ENCODE data around the gene ASCC1.
"Not testable (repeated sequence)": the region's sequence is repeated elsewhere in the genome, so short reads cannot be mapped to it uniquely, and the experiment has no call there.

The ASCC1 gene

DNA sequence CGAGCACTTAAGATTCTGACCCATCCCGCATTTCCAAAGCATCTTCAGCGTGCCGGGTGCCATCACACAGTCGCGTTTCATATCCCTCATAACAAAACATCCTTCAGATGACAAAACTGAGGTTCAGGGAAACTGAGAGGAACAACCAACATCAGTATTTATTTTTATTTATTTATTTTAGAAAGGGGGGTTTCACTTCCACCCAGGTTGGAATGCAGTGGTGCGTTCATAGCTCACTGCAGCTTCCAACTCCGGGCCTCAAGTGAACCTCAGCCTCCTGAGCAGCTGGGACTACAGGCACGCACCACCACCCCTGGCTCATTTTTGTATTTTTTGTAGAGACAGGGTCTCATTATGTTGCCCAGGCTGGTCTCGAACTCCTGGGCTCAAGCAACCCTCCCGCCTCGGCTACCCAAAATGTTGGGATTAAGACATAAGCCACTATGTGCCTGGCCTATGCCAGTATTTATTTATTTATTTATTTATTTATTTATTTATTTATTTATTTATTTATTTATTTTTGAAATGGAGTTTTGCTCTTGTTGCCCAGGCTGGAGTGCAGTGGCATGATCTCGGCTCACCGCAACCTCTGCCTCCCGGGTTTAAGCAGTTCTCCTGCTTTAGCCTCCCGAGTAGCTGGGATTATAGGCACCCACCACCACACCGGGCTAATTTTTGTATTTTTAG, 33.2 kb upstream of the ASCC1 start:
- DNase-seq (ENCODE audit: low read depth in 2 of 2): not testable (repeated sequence)

GRCh38 chr10:72248468-72249151, 32.5 kb upstream of the ASCC1 start:
- DNase-seq (ENCODE audit: low read depth in 2 of 2): peak; percentile 55 to 57

GRCh38 chr10:72245949-72246525, 30.0 kb upstream of the ASCC1 start:
- no peak for DNase-seq (ENCODE audit: low read depth in 2 of 2)

- no peak for DNase-seq (ENCODE audit: low read depth in 2 of 2)
Observed at GRCh38 chr10:72244573-72245038, 28.5 kb upstream of the ASCC1 start.

GRCh38 chr10:72243822-72244437, 27.9 kb upstream of the ASCC1 start:
- DNase-seq (ENCODE audit: low read depth in 2 of 2): no peak

DNA sequence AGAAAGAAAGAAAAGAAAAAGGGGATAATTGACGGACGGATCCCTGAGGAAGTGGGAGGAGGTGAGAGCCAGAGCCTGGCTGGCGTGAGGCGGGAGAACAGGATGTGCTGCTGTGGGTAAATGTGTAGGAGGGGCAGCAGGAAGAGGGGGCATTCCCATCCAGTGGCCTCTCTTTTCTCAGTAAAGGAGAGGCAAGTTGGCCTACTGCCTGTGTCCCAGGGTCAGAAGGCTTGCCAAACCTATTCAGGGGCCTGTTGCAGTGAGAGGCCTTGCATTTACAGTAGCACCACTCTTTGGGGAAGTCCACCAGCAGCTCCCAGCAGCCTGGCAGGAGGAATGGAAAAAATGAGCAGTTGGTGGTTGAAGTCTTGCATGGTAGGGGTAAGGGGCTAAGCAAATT, 26.6 kb upstream of the ASCC1 start:
- DNase-seq (ENCODE audit: low read depth in 2 of 2): no peak

DNA sequence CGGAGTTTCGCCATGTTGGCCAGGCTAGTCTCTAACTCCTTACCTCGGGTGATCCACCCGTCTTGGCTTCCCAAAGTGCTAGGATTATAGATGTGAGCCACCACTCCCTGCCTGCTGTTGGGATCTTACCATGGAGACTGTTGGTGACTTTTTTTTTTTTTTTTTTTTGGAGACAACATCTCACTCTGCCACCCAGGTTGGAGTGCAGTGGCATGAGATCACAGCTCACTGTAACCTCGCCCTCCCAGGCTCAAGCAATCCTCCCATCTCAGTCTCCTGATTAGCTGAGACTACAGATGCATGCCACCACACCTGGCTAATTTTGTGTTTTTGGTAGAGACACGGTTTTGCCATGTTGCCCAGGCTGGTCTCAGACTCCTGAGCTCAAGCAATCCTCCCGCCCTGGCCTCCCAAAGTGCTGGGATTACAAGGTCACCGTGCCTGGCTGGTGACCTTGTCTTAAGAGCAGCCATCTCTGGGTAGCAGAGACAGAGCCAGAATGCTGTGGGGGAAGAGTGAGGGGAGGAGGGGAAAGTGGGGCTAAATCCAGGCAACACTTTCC, 25.7 kb upstream of the ASCC1 start:
- no peak for DNase-seq (ENCODE audit: low read depth in 2 of 2)

- DNase-seq (ENCODE audit: low read depth in 2 of 2): no peak
Observed at GRCh38 chr10:72240371-72240770, 24.3 kb upstream of the ASCC1 start.

DNA sequence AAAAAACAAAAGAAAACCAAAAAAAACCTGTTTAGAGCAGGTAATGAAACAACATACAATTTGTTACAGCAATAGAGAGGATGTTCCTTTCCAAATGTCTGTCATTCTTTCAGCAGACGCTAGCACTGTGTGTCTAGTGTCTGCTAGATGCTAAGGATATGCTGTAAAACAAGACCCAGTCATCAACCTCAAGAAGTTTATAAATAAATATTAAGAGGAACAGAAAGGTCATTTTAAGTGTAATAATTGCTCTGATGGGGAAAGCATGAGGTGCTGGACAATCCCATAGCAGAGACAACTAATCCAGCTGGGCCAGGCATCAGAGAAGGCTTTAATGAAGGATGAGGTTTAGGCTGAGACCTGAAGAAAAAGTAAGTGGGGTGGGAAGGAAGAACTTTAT, 23.3 kb upstream of the ASCC1 start:
- DNase-seq (ENCODE audit: low read depth in 2 of 2): no peak

DNA sequence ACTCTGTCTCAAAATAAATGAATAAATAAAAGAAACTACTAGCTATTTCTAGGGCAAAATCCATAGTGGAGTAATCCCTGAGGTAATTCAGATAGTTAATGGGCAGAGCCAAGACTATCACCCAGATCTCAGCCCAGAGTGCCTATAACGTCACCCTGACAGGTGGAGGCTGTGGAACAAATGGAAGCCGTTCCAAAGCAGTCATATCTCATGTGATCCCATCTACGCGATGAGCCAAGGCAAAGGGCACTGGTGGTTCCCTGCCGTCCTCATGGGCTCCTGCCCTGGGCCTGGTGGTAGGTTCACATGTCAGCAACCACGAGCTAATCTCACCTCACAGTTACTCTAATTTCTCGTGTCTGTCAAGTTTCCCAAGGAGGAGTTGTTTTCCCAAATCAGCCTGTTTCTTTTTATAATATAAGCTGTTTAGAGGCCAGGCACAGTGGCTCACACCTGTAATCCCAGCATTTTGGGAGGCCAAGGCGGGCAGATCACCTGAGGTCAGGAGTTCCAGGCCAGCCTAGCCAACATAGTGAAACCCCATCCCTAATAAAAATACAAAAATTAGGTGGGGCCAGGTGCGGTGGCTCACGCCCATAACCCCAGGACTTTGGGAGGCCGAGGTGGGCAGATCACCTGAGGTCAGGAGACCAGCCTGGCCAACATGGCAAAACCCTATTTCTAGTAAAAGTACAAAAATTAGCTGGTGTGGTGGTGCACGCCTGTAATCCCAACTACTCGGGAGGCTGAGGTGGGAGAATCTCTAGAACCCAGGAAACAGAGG, 22.5 kb upstream of the ASCC1 start:
- no peak for DNase-seq (ENCODE audit: low read depth in 2 of 2)

DNA sequence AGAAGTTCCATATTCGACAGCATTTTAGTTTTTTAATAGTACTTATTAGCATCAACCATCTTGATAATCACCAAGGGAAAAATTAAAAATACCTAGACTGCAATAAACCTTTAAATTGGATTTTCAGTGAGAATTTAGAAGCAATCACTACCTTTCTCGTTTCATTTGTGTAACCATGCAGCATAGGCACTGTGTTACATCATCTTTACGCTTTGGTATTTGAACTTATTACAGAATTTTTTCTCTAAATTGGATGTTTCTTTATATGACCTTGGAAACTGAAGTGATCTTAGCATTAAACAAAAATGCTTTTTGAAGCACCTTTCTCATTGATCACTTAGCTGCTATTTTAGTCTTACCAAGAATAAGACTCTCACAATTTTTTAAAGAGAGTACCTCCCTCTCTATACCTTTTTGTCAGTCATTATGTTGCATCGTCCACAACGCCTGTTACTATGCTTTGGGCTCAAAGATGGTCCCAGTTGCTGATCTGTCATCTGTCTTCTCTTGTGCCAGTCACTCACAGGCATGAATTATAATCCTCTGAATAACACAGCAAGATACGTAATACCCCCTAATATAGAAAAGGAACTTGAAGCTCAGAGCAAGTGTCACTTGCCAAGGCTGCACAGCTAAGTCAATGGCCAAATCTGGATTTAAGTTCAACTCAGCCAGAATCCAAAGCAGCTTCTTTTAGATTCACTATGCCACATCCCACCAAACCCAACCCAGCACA, 19.6 kb upstream of the ASCC1 start:
- DNase-seq (ENCODE audit: low read depth in 2 of 2): no peak

DNA sequence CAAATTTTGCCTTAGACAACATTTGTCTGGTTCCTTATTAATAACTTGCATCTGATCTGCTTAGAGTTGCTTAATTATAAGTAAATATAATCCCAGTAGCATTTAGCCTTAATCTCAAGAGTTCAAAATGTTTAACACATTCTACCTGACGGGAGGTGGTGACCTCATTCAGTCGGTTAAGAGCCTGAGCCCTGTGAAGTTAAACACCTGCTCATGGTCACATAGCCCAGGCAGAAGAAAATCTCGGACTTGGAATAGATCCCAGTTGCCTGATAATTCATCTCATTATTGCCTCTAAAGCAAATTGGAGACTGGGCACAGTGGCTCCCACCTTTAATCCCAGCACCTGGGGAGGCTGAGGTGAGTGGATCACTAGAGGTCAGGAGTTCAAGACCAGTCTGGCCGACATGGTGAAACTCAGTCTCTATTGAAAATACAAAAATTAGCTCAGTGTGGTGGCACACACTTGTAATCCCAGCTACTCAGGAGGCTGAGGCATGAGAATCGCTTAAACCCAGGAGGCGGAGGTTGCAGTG, 18.6 kb upstream of the ASCC1 start:
- DNase-seq (ENCODE audit: low read depth in 2 of 2): no peak

DNA sequence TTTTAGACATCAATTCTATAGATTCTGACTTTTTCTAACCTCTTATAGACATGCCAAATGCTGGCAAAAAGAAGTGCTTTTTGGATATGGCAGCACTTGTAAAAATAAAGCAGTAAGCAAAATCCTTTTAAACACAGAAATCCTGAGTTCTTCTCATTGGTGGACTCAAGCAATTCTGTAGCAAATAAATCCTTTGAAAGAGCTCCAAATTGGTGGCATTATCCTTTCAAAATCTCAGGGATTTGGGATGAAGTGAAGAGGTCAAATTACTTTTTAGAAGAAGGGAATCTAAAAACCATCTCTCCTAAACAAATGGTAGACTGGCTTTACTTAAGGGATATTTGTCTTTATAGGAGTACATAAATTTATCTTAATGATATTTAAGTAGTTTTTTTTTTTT, 17.5 kb upstream of the ASCC1 start:
- no peak for DNase-seq (ENCODE audit: low read depth in 2 of 2)

GRCh38 chr10:72229261-72230251, 13.5 kb upstream of the ASCC1 start:
- DNase-seq (ENCODE audit: low read depth in 2 of 2): no peak

DNA sequence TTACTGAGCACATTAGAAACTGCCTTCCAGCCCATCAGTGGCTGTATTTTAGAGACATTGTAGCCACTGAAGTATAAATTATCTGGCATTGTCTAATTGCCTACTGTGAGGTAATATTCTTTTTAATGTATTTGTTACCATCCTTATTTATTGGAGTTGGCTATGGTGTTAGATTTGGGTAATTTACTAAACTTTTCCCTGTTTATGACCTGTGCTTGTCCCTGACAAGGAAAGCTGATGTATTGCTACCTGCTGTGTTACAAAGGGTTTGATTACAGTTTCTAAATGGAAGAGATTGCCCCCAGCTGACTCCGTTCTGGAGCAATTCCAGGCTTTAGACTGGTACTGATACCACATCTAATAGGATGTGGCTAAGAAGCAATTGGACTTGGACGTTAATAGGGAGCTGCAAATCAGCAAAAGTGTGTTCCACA, 12.3 kb upstream of the ASCC1 start:
- DNase-seq (ENCODE audit: low read depth in 2 of 2): no peak

DNA sequence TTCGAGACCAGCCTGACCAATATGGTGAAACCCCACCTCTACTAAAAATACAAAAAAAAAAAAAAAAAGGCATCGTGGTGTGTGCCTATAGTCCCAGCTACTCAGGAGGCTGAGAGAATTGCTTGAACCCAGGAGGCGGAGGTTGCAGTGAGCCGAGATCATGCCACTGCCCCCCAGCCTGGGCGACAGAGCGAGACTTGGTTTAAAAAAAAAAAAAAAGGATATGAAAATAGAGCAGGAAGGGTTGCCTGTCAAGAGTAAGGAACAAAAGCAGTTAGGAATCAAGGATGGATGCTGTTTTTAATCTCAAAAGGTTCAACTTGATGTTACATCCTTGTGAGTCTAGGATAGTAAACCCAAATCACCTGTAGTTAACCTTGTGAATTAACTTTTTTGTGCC, 11.8 kb upstream of the ASCC1 start:
- DNase-seq (ENCODE audit: low read depth in 2 of 2): no peak

GRCh38 chr10:72226418-72227027, 10.4 kb upstream of the ASCC1 start:
- no peak for DNase-seq (ENCODE audit: low read depth in 2 of 2)

DNA sequence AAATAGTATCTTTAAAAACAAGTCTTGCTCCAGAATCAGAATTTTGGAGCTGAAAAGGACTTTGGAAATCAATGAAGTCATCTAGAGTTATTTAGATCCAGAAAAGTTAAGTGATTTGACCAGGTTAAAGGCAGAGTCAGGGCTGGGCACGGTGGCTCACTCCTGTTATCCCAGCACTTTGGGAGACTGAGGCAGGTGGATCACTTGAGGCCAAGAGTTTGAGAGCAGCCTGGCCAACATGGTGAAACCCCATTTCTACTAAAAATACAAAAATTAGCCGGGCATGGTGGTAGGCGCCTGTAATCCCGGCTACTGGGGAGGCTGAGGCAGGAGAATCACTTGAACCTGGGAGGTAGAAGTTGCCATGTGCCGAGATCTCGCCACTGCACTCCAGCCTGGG, 8.1 kb upstream of the ASCC1 start:
- DNase-seq (ENCODE audit: low read depth in 2 of 2): not testable (repeated sequence)

- DNase-seq (ENCODE audit: low read depth in 2 of 2): no peak
Observed at GRCh38 chr10:72223743-72224101, 7.6 kb upstream of the ASCC1 start.

All from stimulated activated CD8-positive, alpha-beta memory T cell treated with anti-CD3 and anti-CD28 coated beads, Interleukin-15, amount 100 ng/mL, for 48 hours (primary cell).